Transverse colon (tissue), 4 donors: ENCODE data around the gene CEP57L1. TPM values are rescaled to one million over a fixed set of nuclear protein-coding genes. Genes with fewer than 3 reads are reported as not detected.
A peak's percentile ranks its signal among the peaks of the same experiment; 100 is the strongest.

Experiments
- DNase-seq: peaks from one replicate; pipeline ENCODE4 v3.0.0-alpha.2; 2019
- H3K27ac ChIP-seq, 4 donors: fragments of 200-600 bp; sonication (generic); 2 replicates each; pipeline ENCODE4 v1.5.1; 2016 to 2018; ENCODE audit warnings: inconsistent platforms in 4 of 4
- H3K27me3 ChIP-seq: fragments of 200-600 bp; sonication (generic); 2 replicates; pipeline ENCODE4 v1.5.1; 2017; ENCODE audit warnings: inconsistent platforms
- H3K36me3 ChIP-seq, 4 donors: fragments of 200-600 bp; sonication (generic); 2 replicates each; pipeline ENCODE4 v1.5.1; 2017 to 2019; ENCODE audit warnings: inconsistent platforms in 4 of 4
- H3K4me1 ChIP-seq, 4 donors: fragments of 200-600 bp; sonication (generic); 2 replicates each; pipeline ENCODE4 v1.5.1; 2017 to 2020; ENCODE audit warnings: inconsistent platforms in 4 of 4
- H3K4me3 ChIP-seq, 4 donors: fragments of 200-600 bp; sonication (generic); 1 replicate in 1 of 4; 2 replicates in 3 of 4; pipeline versions ENCODE4 v1.5.1 to v1.6.1; 2017 to 2019; ENCODE audit warnings: inconsistent platforms in 4 of 4
- H3K9me3 ChIP-seq, 2 donors: fragments of 200-600 bp; sonication (generic); 2 replicates each; pipeline ENCODE4 v1.5.1; 2017 to 2019; ENCODE audit warnings: inconsistent platforms in 2 of 2
- CTCF ChIP-seq, 5 experiments: fragments of 200-600 bp in 3 of 5; fragments of 450-650 bp in 2 of 5; sonication (generic) in 3 of 5; IDR thresholded peaks; 1 replicate in 2 of 5; 2 replicates in 3 of 5; pipeline ENCODE4 v1.5.1; 2016 to 2017; ENCODE audit warnings: antibody characterized with exemption in 5 of 5, inconsistent platforms in 3 of 5, mild to moderate bottlenecking in 2 of 5, moderate library complexity in 1 of 5
- EP300 ChIP-seq: sonication (generic); formaldehyde crosslinking; IDR thresholded peaks from one replicate; pipeline ENCODE4 v1.6.1; 2017; ENCODE audit warnings: antibody characterized with exemption, low read depth
- POLR2A ChIP-seq: fragments of 450-650 bp; IDR thresholded peaks from one replicate; pipeline ENCODE4 v1.6.1; 2016; ENCODE audit warnings: antibody characterized with exemption, mild to moderate bottlenecking, moderate library complexity
- POLR2AphosphoS5 ChIP-seq, 3 donors: sonication (generic); formaldehyde crosslinking; IDR thresholded peaks; one replicate each; pipeline ENCODE4 v1.6.1; 2016; ENCODE audit warnings: antibody characterized with exemption in 3 of 3
- WGBS, 2 donors: methylation state at CpG; one replicate each; pipeline ENCODE4 v1.1.5; 2018; ENCODE audit warnings: low coverage in 1 of 2; 5-methylcytosine and 5-hydroxymethylcytosine counted together
- in situ Hi-C, 4 donors: fragments of 200-750 bp; cut with MboI; loops; one replicate each; pipeline versions ENCODE4 v1.15.0 to v1.15.1; 2017; ENCODE audit warnings: low sequenced_read_pairs in 3 of 4, low pct_ligation_motif_present in 1 of 4, low pct_unique_long_range_greater_than_20kb in 1 of 4
- intact Hi-C: fragments of 100-400 bp; cut with DNase I; formaldehyde crosslinking; loops from one replicate; pipeline ENCODE4 v1.15.1; 2023; ENCODE audit warnings: low total_unique reads
- total RNA-seq, 4 donors: library from RNA; depleted of rRNA; stranded (reverse); fragments of >200 nt; gene quantifications; one replicate each; pipeline ENCODE4 v1.1.0, GENCODE V29; 2016

Gene CEP57L1
- total RNA-seq, 4 donors from 2014 or later, result 1.9 to 29.5 (median 9.5) TPM

- H3K4me1 ChIP-seq, result peaks cover 9 to 51% (median 23%) of the 10 kb centered on the region in 4 donors
- WGBS, 2 donors, result 36 to 39% methylated on average over 7 of the region's 7 CpGs
- no peak for DNase-seq
- TF ChIP-seq POLR2AphosphoS5 (IDR thresholded peaks at IDR 0.05) (no peak), CTCF (IDR thresholded peaks at IDR 0.05) (peak; percentile 60 to 75 (median 62))
- in situ Hi-C loops (loop anchor here in 3 of 4 donors (10.0 to 25.0 kb wide), 3 partner anchors 161 to 529 kb away; partner anchors contain the start of gene ARMC2 (in 1 of the 3)), intact Hi-C loops (loop anchor here (10.0 kb wide), 1 partner anchor 529 kb away; no protein-coding TSS in a partner anchor)
- no peak overlapping the region for H3K4me3 ChIP-seq
- H3K9me3 ChIP-seq, result no peaks in the 10 kb centered on the region
- H3K27ac ChIP-seq, result no peak overlapping the region
- no peaks in the 10 kb centered on the region for H3K27me3 ChIP-seq
- no peaks in the 10 kb centered on the region for H3K36me3 ChIP-seq
These were observed 21.8 kb upstream of the CEP57L1 start for GRCh38 chr6:109073344-109074132.

DNA sequence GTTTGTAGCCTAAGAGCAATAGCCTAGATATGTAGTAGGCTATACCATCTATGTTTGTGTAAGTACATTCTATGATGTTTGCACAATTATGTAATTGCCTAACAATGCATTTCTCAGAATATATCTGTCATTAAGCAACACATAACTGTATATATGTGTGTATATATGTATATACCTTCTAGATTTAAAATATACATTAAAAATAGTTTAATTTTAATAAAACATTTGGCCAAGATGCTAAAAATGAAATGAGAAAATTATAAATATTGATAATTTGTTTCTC, 21.2 kb upstream of the CEP57L1 start:
- Histone ChIP-seq H3K4me3 (no peak overlapping the region), H3K36me3 (no peaks in the 10 kb centered on the region), H3K4me1 (peaks cover 9 to 51% (median 23%) of the 10 kb centered on the region in 4 donors), H3K9me3 (no peaks in the 10 kb centered on the region), H3K27me3 (no peaks in the 10 kb centered on the region), H3K27ac (no peak overlapping the region)
- in situ Hi-C loops, result loop anchor here in 3 of 4 donors (10.0 to 25.0 kb wide), 3 partner anchors 162 to 529 kb away; partner anchors contain the start of gene ARMC2 (in 1 of the 3)
- TF ChIP-seq POLR2AphosphoS5 (IDR thresholded peaks at IDR 0.05) (no peak), EP300 (no peak), POLR2A (no peak), CTCF (IDR thresholded peaks at IDR 0.05) (no peak)
- no peak for DNase-seq
- intact Hi-C loops, result loop anchor here (10.0 kb wide), 1 partner anchor 529 kb away; no protein-coding TSS in a partner anchor

- intact Hi-C loops (loop anchor here (10.0 kb wide), 1 partner anchor 531 kb away; no protein-coding TSS in a partner anchor), in situ Hi-C loops (loop anchor here in 3 of 4 donors (10.0 to 25.0 kb wide), 2 partner anchors 531 to 1114 kb away; partner anchors contain the start of gene SEC63 (in 1 of the 3))
- Histone ChIP-seq H3K4me3 (no peak overlapping the region), H3K4me1 (peaks cover 9 to 64% (median 26%) of the 10 kb centered on the region in 4 donors), H3K36me3 (no peaks in the 10 kb centered on the region), H3K27me3 (no peaks in the 10 kb centered on the region), H3K27ac (no peak overlapping the region), H3K9me3 (no peaks in the 10 kb centered on the region)
- no peak for DNase-seq
- TF ChIP-seq POLR2AphosphoS5 (IDR thresholded peaks at IDR 0.05) (no peak), POLR2A (no peak), EP300 (no peak), CTCF (IDR thresholded peaks at IDR 0.05) (no peak)
These were observed 19.4 kb upstream of the CEP57L1 start for GRCh38 chr6:109075934-109076333.

- no peak for DNase-seq
- WGBS, 2 donors, result 34 to 53% methylated on average over 3 of the region's 3 CpGs
- intact Hi-C loops (loop anchor here (10.0 kb wide), 1 partner anchor 532 kb away; no protein-coding TSS in a partner anchor), in situ Hi-C loops (loop anchor here in 3 of 4 donors (10.0 to 25.0 kb wide), 2 partner anchors 532 to 1114 kb away; partner anchors contain the start of gene SEC63 (in 1 of the 3))
- Histone ChIP-seq H3K4me1 (peaks cover 9 to 60% (median 25%) of the 10 kb centered on the region in 4 donors), H3K27ac (no peak overlapping the region), H3K36me3 (no peaks in the 10 kb centered on the region), H3K9me3 (no peaks in the 10 kb centered on the region), H3K4me3 (no peak overlapping the region), H3K27me3 (no peaks in the 10 kb centered on the region)
- TF ChIP-seq CTCF (IDR thresholded peaks at IDR 0.05) (no peak), POLR2A (no peak), EP300 (no peak)
These were observed 18.9 kb upstream of the CEP57L1 start for GRCh38 chr6:109076377-109076776.
